OCI-LY7 (cell line): ENCODE measurements around the gene FXR1.

Source experiments
- EZH2phosphoT487 ChIP-seq: fragments of 200-600 bp; sonication (generic); IDR thresholded peaks from 2 replicates; pipeline ENCODE4 v1.6.1; 2018; ENCODE audit warnings: low read depth, borderline replicate concordance, mild to moderate bottlenecking, mixed run types, antibody characterized with exemption, low read length, moderate library complexity, mixed read lengths
- TF ChIP-seq, protein P1 (sequence below): fragments of 200-600 bp; sonication (generic); conservative IDR thresholded peaks from 2 replicates; pipeline ENCODE4 v1.5.1; 2014; ENCODE audit warnings: mild to moderate bottlenecking, antibody characterized with exemption, low read length, moderate library complexity, mixed read lengths

DNA sequence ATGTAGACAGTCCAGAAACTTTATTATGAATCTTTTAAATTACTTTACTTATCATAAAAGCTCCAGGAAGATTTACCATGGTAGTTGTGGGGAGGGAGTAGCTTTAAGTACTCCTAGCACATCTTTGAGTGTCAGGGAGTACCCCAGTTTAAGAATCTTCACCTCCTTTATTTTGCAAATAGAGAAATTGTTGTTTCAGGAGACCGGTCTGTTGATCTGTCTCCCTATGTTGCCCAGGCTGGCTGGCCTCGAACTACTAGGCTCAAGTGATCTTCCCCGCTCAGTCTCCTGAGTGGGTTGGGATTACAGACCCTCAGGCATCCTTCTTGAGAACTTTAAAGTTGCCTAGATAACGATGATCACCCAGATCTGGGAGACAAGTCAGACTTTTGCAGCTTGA, 11.1 kb downstream of the FXR1 start:
- TF ChIP-seq, protein P1, sequence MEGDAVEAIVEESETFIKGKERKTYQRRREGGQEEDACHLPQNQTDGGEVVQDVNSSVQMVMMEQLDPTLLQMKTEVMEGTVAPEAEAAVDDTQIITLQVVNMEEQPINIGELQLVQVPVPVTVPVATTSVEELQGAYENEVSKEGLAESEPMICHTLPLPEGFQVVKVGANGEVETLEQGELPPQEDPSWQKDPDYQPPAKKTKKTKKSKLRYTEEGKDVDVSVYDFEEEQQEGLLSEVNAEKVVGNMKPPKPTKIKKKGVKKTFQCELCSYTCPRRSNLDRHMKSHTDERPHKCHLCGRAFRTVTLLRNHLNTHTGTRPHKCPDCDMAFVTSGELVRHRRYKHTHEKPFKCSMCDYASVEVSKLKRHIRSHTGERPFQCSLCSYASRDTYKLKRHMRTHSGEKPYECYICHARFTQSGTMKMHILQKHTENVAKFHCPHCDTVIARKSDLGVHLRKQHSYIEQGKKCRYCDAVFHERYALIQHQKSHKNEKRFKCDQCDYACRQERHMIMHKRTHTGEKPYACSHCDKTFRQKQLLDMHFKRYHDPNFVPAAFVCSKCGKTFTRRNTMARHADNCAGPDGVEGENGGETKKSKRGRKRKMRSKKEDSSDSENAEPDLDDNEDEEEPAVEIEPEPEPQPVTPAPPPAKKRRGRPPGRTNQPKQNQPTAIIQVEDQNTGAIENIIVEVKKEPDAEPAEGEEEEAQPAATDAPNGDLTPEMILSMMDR = no peak
- no peak for TF ChIP-seq EZH2phosphoT487
